ENCODE measurements around the gene ATG7. TPM values are rescaled to one million over a fixed set of nuclear protein-coding genes. Genes with fewer than 3 reads are reported as not detected.

The ATG7 gene
- polyA plus RNA-seq, 1 donor (not counting 4 experiments of a cell fraction or from before 2014, with no cell fraction given) = 27.9 TPM

DNA sequence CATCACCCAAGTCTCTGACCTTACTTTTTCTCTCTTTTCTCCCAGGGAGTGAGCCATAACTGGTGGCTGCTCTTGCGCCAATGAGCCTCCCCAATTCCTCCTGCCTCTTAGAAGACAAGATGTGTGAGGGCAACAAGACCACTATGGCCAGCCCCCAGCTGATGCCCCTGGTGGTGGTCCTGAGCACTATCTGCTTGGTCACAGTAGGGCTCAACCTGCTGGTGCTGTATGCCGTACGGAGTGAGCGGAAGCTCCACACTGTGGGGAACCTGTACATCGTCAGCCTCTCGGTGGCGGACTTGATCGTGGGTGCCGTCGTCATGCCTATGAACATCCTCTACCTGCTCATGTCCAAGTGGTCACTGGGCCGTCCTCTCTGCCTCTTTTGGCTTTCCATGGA lies 13.2 kb upstream of the ATG7 start:
- DNase-seq (ENCODE audit: low read depth, low spot score) (no peak), FAIRE-seq (no peak)
- H3K9me1 ChIP-seq (ENCODE audit: control insufficient read depth, extremely low read depth, insufficient read depth, low read length) = no peaks in the 10 kb centered on the region
- H2AFZ ChIP-seq (ENCODE audit: control insufficient read depth, low read length) = no peak overlapping the region
- H3K9ac ChIP-seq (ENCODE audit: control insufficient read depth, extremely low read depth, insufficient read depth, low read length) = no peak overlapping the region
- peaks cover 17% of the 10 kb centered on the region for H3K4me1 ChIP-seq (ENCODE audit: control insufficient read depth, extremely low read depth, insufficient read depth, low read length)
- H3K27me3 ChIP-seq (ENCODE audit: control insufficient read depth, extremely low read depth, insufficient read depth, low read length) = no peaks in the 10 kb centered on the region
- peaks cover 6% of the 10 kb centered on the region for H3K9me3 ChIP-seq (ENCODE audit: control insufficient read depth, low read depth, low read length)
- TF ChIP-seq EZH2 (IDR thresholded peaks at IDR 0.05; ENCODE audit: low read length) = no peak
- TF ChIP-seq, protein P1, sequence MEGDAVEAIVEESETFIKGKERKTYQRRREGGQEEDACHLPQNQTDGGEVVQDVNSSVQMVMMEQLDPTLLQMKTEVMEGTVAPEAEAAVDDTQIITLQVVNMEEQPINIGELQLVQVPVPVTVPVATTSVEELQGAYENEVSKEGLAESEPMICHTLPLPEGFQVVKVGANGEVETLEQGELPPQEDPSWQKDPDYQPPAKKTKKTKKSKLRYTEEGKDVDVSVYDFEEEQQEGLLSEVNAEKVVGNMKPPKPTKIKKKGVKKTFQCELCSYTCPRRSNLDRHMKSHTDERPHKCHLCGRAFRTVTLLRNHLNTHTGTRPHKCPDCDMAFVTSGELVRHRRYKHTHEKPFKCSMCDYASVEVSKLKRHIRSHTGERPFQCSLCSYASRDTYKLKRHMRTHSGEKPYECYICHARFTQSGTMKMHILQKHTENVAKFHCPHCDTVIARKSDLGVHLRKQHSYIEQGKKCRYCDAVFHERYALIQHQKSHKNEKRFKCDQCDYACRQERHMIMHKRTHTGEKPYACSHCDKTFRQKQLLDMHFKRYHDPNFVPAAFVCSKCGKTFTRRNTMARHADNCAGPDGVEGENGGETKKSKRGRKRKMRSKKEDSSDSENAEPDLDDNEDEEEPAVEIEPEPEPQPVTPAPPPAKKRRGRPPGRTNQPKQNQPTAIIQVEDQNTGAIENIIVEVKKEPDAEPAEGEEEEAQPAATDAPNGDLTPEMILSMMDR (optimal IDR thresholded peaks at IDR 0.05 in 1 of 3, IDR thresholded peaks at IDR 0.05 in 1 of 3, conservative IDR thresholded peaks at IDR 0.05 in 1 of 3; ENCODE audit: extremely low read depth in 1 of 3, insufficient read depth in 2 of 3, low read length in 3 of 3) = no peak
- no peak overlapping the region for H3K4me3 ChIP-seq (ENCODE audit: control insufficient read depth in 2 of 3, extremely low read depth in 1 of 3, insufficient read depth in 2 of 3, low read depth in 1 of 3, low read length in 3 of 3)
- no peak overlapping the region for H3K27ac ChIP-seq (ENCODE audit: control insufficient read depth, insufficient read depth, low read length)
- no peaks in the 10 kb centered on the region for H4K20me1 ChIP-seq (ENCODE audit: control insufficient read depth, extremely low read depth, insufficient read depth, low read length)
- dilution Hi-C loops (cut with MboI; ENCODE audit: extremely low pct_ligation_motif_present, low sequenced_read_pairs) = no loop called here
- H3K36me3 ChIP-seq (ENCODE audit: control insufficient read depth in 2 of 2, extremely low read depth in 1 of 2, insufficient read depth in 2 of 2, low read length in 2 of 2) = peaks cover 19 to 44% of the 10 kb centered on the region in 2 experiments
- no peak overlapping the region for H3K4me2 ChIP-seq (ENCODE audit: control insufficient read depth, extremely low read depth, insufficient read depth, low read depth, low read length)
- H3K79me2 ChIP-seq (ENCODE audit: control insufficient read depth, insufficient read depth, low read length) = peaks cover 11% of the 10 kb centered on the region

DNA sequence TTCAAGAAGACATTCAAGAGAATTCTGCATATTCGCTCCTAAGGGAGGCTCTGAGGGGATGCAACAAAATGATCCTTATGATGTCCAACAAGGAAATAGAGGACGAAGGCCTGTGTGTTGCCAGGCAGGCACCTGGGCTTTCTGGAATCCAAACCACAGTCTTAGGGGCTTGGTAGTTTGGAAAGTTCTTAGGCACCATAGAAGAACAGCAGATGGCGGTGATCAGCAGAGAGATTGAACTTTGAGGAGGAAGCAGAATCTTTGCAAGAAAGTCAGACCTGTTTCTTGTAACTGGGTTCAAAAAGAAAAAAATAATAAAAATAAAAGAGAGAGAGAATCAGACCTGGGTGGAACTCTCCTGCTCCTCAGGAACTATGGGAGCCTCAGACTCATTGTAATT lies 11.7 kb upstream of the ATG7 start:
- H3K36me3 ChIP-seq (ENCODE audit: control insufficient read depth in 2 of 2, extremely low read depth in 1 of 2, insufficient read depth in 2 of 2, low read length in 2 of 2) = peaks cover 13 to 36% of the 10 kb centered on the region in 2 experiments
- H3K4me1 ChIP-seq (ENCODE audit: control insufficient read depth, extremely low read depth, insufficient read depth, low read length) = peaks cover 13% of the 10 kb centered on the region
- H3K27me3 ChIP-seq (ENCODE audit: control insufficient read depth, extremely low read depth, insufficient read depth, low read length) = no peaks in the 10 kb centered on the region
- H3K9me3 ChIP-seq (ENCODE audit: control insufficient read depth, low read depth, low read length) = no peaks in the 10 kb centered on the region
- no peaks in the 10 kb centered on the region for H4K20me1 ChIP-seq (ENCODE audit: control insufficient read depth, extremely low read depth, insufficient read depth, low read length)
- TF ChIP-seq EZH2 (IDR thresholded peaks at IDR 0.05; ENCODE audit: low read length) = no peak
- TF ChIP-seq, protein P1 (optimal IDR thresholded peaks at IDR 0.05 in 1 of 3, IDR thresholded peaks at IDR 0.05 in 1 of 3, conservative IDR thresholded peaks at IDR 0.05 in 1 of 3; ENCODE audit: extremely low read depth in 1 of 3, insufficient read depth in 2 of 3, low read length in 3 of 3) = no peak
- H3K27ac ChIP-seq (ENCODE audit: control insufficient read depth, insufficient read depth, low read length) = no peak overlapping the region
- no peak overlapping the region for H2AFZ ChIP-seq (ENCODE audit: control insufficient read depth, low read length)
- no peak overlapping the region for H3K4me2 ChIP-seq (ENCODE audit: control insufficient read depth, extremely low read depth, insufficient read depth, low read depth, low read length)
- DNase-seq (ENCODE audit: low read depth, low spot score) (no peak), FAIRE-seq (no peak)
- dilution Hi-C loops (cut with MboI; ENCODE audit: extremely low pct_ligation_motif_present, low sequenced_read_pairs) = no loop called here
- no peak overlapping the region for H3K9ac ChIP-seq (ENCODE audit: control insufficient read depth, extremely low read depth, insufficient read depth, low read length)
- peaks cover 8% of the 10 kb centered on the region for H3K79me2 ChIP-seq (ENCODE audit: control insufficient read depth, insufficient read depth, low read length)
- no peak overlapping the region for H3K4me3 ChIP-seq (ENCODE audit: control insufficient read depth in 2 of 3, extremely low read depth in 1 of 3, insufficient read depth in 2 of 3, low read depth in 1 of 3, low read length in 3 of 3)
- no peaks in the 10 kb centered on the region for H3K9me1 ChIP-seq (ENCODE audit: control insufficient read depth, extremely low read depth, insufficient read depth, low read length)

Measured in keratinocyte (primary cell).